HG03103 (cell line): ENCODE measurements around the gene ZNG1A.
"Not testable (repeated sequence)": the region's sequence is repeated elsewhere in the genome, so short reads cannot be mapped to it uniquely, and the experiment has no call there.

ENCODE experiments used
- ATAC-seq: cut with Tn5 transposase; IDR thresholded peaks from one replicate; pipeline ENCODE4 v1.9.1; 2021; ENCODE audit warnings: low read depth; ENCODE audit not compliant: unreplicated experiment

ZNG1A gene

GRCh38 chr9:100430-100829 lies 78.4 kb downstream of the ZNG1A start:
- not testable (repeated sequence) for ATAC-seq

GRCh38 chr9:99867-100266 lies 79.0 kb downstream of the ZNG1A start:
- not testable (repeated sequence) for ATAC-seq

GRCh38 chr9:98775-99174 lies 80.1 kb downstream of the ZNG1A start:
- not testable (repeated sequence) for ATAC-seq

- ATAC-seq = not testable (repeated sequence)
These were observed 83.9 kb downstream of the ZNG1A start for GRCh38 chr9:94992-95391.

- ATAC-seq = not testable (repeated sequence)
These were observed 84.5 kb downstream of the ZNG1A start for GRCh38 chr9:94323-94722.

GRCh38 chr9:93909-94308 lies 84.9 kb downstream of the ZNG1A start:
- ATAC-seq = not testable (repeated sequence)

- ATAC-seq = not testable (repeated sequence)
These were observed 88.0 kb downstream of the ZNG1A start for GRCh38 chr9:90851-91250.

GRCh38 chr9:88396-89037 lies 90.3 kb downstream of the ZNG1A start:
- peak; percentile 87 for ATAC-seq

- ATAC-seq = not testable (repeated sequence)
These were observed 91.0 kb downstream of the ZNG1A start for GRCh38 chr9:87860-88259.

- not testable (repeated sequence) for ATAC-seq
These were observed 91.8 kb downstream of the ZNG1A start for GRCh38 chr9:87105-87504.

- ATAC-seq = not testable (repeated sequence)
These were observed 92.2 kb downstream of the ZNG1A start for GRCh38 chr9:86697-87096.

- not testable (repeated sequence) for ATAC-seq
These were observed 95.7 kb downstream of the ZNG1A start for GRCh38 chr9:82932-83689.

GRCh38 chr9:78333-78732 lies 100.5 kb downstream of the ZNG1A start:
- not testable (repeated sequence) for ATAC-seq

- not testable (repeated sequence) for ATAC-seq
These were observed 102.5 kb downstream of the ZNG1A start for GRCh38 chr9:76389-76788.

- ATAC-seq = not testable (repeated sequence)
These were observed 104.8 kb downstream of the ZNG1A start for GRCh38 chr9:73900-74525.

GRCh38 chr9:73076-73899 lies 105.6 kb downstream of the ZNG1A start:
- ATAC-seq = not testable (repeated sequence)
